Lower lobe of right lung (tissue), 2 donors: ENCODE data around the gene DIS3L2. TPM values are rescaled to one million over a fixed set of nuclear protein-coding genes. Genes with fewer than 3 reads are reported as not detected.

Experiments used
- ATAC-seq, 2 donors: fragments of 200-7000 bp; cut with Tn5 transposase; one replicate each; pipeline ENCODE4 v1.9.1; 2020 to 2022; ENCODE audit warnings: mild to moderate bottlenecking in 2 of 2, moderate library complexity in 2 of 2
- DNase-seq: peaks from one replicate; pipeline ENCODE4 v3.0.0-alpha.2; 2020
- H3K27ac ChIP-seq: fragments of 200-600 bp; one replicate; pipeline ENCODE4 v1.8.0; 2022
- H3K27me3 ChIP-seq: fragments of 200-600 bp; one replicate; pipeline ENCODE4 v1.8.0; 2022; ENCODE audit warnings: low read depth
- H3K36me3 ChIP-seq: fragments of 200-600 bp; one replicate; pipeline ENCODE4 v1.8.0; 2022; ENCODE audit warnings: mild to moderate bottlenecking
- H3K4me1 ChIP-seq: fragments of 200-600 bp; one replicate; pipeline ENCODE4 v1.8.0; 2022
- H3K4me3 ChIP-seq: fragments of 200-600 bp; one replicate; pipeline ENCODE4 v1.8.0; 2022; ENCODE audit warnings: mild to moderate bottlenecking
- H3K9me3 ChIP-seq: fragments of 200-600 bp; one replicate; pipeline ENCODE4 v1.8.0; 2022
- CTCF ChIP-seq: fragments of 200-600 bp; IDR thresholded peaks from one replicate; pipeline ENCODE4 v1.8.0; 2022; ENCODE audit warnings: antibody characterized with exemption, mild to moderate bottlenecking
- intact Hi-C: fragments of 100-400 bp; cut with DNase I; formaldehyde crosslinking; loops from one replicate; pipeline ENCODE4 v1.11.0; 2022
- total RNA-seq: library from RNA; stranded (reverse); fragmentation: NEBNext Ultra II Directional; extraction: Animal tissue kit (Norgen Biotek cat#: 25700); gene quantifications from one replicate; pipeline ENCODE4 v1.2.1, GENCODE V29; 2021
- donor health status: DM: no; HTN: yes; CAD: no; lungs with severe emphysema.

The DIS3L2 gene
- total RNA-seq, 1 donor from 2014 or later = 34.4 TPM

GRCh38 chr2:232230560-232230959, 269.0 kb downstream of the DIS3L2 start:
- ATAC-seq (no peak), DNase-seq (no peak)
- Histone ChIP-seq H3K4me3 (no peak overlapping the region), H3K4me1 (peaks cover 7% of the 10 kb centered on the region), H3K36me3 (no peaks in the 10 kb centered on the region), H3K27me3 (no peaks in the 10 kb centered on the region), H3K27ac (no peak overlapping the region), H3K9me3 (no peaks in the 10 kb centered on the region)
- intact Hi-C loops = no loop called here
- no peak for TF ChIP-seq CTCF

GRCh38 chr2:232231554-232231953, 270.0 kb downstream of the DIS3L2 start:
- H3K27ac ChIP-seq = no peak overlapping the region
- intact Hi-C loops = no loop called here
- DNase-seq = no peak
- no peaks in the 10 kb centered on the region for H3K9me3 ChIP-seq
- TF ChIP-seq CTCF = no peak
- H3K27me3 ChIP-seq = no peaks in the 10 kb centered on the region
- ATAC-seq = no peak
- peaks cover 7% of the 10 kb centered on the region for H3K4me1 ChIP-seq
- no peaks in the 10 kb centered on the region for H3K36me3 ChIP-seq
- no peak overlapping the region for H3K4me3 ChIP-seq

GRCh38 chr2:232232915-232233314, 271.4 kb downstream of the DIS3L2 start:
- no peak overlapping the region for H3K27ac ChIP-seq
- ATAC-seq (no peak), DNase-seq (no peak)
- H3K4me3 ChIP-seq = no peak overlapping the region
- intact Hi-C loops = no loop called here
- no peaks in the 10 kb centered on the region for H3K27me3 ChIP-seq
- no peaks in the 10 kb centered on the region for H3K9me3 ChIP-seq
- H3K4me1 ChIP-seq = peaks cover 7% of the 10 kb centered on the region
- no peaks in the 10 kb centered on the region for H3K36me3 ChIP-seq
- no peak for TF ChIP-seq CTCF

GRCh38 chr2:232234922-232235615, 273.6 kb downstream of the DIS3L2 start:
- TF ChIP-seq CTCF = no peak
- Histone ChIP-seq H3K4me3 (no peak overlapping the region), H3K27me3 (no peaks in the 10 kb centered on the region), H3K36me3 (peaks cover 15% of the 10 kb centered on the region), H3K27ac (no peak overlapping the region), H3K4me1 (peaks cover 7% of the 10 kb centered on the region), H3K9me3 (no peaks in the 10 kb centered on the region)
- intact Hi-C loops = no loop called here
- ATAC-seq (no peak), DNase-seq (no peak)

- Histone ChIP-seq H3K9me3 (no peaks in the 10 kb centered on the region), H3K4me3 (no peak overlapping the region), H3K4me1 (peaks cover 7% of the 10 kb centered on the region), H3K27me3 (no peaks in the 10 kb centered on the region), H3K36me3 (peaks cover 18% of the 10 kb centered on the region), H3K27ac (no peak overlapping the region)
- ATAC-seq (peak; percentile 42 to 44), DNase-seq (no peak)
- no peak for TF ChIP-seq CTCF
- intact Hi-C loops = no loop called here
Measured at GRCh38 chr2:232235716-232236115, 274.2 kb downstream of the DIS3L2 start.
